SU-DHL-6 (cell line): Measurements from ENCODE around the gene MYZAP.

ENCODE experiments used
- H2AFZ ChIP-seq: fragments of 200-600 bp; sonication (generic); 2 replicates; pipeline ENCODE4 v1.6.1; 2014; ENCODE audit warnings: low read depth, mild to moderate bottlenecking, moderate library complexity, mixed read lengths, antibody characterized with exemption, low read length; ENCODE audit not compliant: severe bottlenecking
- H3F3A ChIP-seq: fragments of 200-600 bp; shearing (Covaris generic); 2 replicates; pipeline ENCODE4 v1.6.0; 2016; ENCODE audit warnings: antibody characterized with exemption, mild to moderate bottlenecking; ENCODE audit not compliant: insufficient read depth
- H3K27ac ChIP-seq: fragments of 200-600 bp; sonication (generic); 2 replicates; pipeline ENCODE4 v1.5.1; 2016; ENCODE audit warnings: low read depth, mild to moderate bottlenecking, low read length, moderate library complexity, mixed read lengths
- H3K27me3 ChIP-seq: fragments of 200-600 bp; sonication (generic), shearing (Covaris generic); 2 replicates; pipeline ENCODE4 v1.6.0; 2014; ENCODE audit warnings: mild to moderate bottlenecking, low read length
- H3K36me3 ChIP-seq: fragments of 200-600 bp; sonication (generic); 2 replicates; pipeline ENCODE4 v1.6.1; 2014; ENCODE audit warnings: mild to moderate bottlenecking, low read length, mixed read lengths
- H3K4me2 ChIP-seq: fragments of 300-600, 200-600 bp; shearing (Covaris generic), sonication (generic); 2 replicates; pipeline ENCODE4 v1.6.0; 2014; ENCODE audit warnings: low read length, low read depth, mild to moderate bottlenecking; ENCODE audit not compliant: poor library complexity, severe bottlenecking
- H3K4me3 ChIP-seq: fragments of 200-600 bp; sonication (generic); 2 replicates; pipeline ENCODE4 v1.5.1; 2014; ENCODE audit warnings: antibody characterized with exemption, low read length, mild to moderate bottlenecking, mixed read lengths; ENCODE audit not compliant: insufficient read depth, poor library complexity, severe bottlenecking
- H3K79me2 ChIP-seq: fragments of 200-600 bp; sonication (generic); 2 replicates; pipeline ENCODE4 v1.6.1; 2014; ENCODE audit warnings: mild to moderate bottlenecking, low read length, moderate library complexity; ENCODE audit not compliant: insufficient read depth
- H3K9ac ChIP-seq: fragments of 200-600 bp; sonication (generic); 2 replicates; pipeline ENCODE4 v1.7.0; 2014; ENCODE audit warnings: mild to moderate bottlenecking, low read length
- H3K9me2 ChIP-seq: fragments of 200-600 bp; sonication (generic); replicated peaks from 2 replicates; pipeline ENCODE4 v1.6.1; 2014; ENCODE audit warnings: low read length; ENCODE audit not compliant: insufficient read depth
- H3K9me3 ChIP-seq: fragments of 200-600 bp; sonication (generic); 2 replicates; pipeline ENCODE4 v1.6.1; 2014; ENCODE audit warnings: low read length, mixed read lengths; ENCODE audit not compliant: insufficient read depth
- H4K20me1 ChIP-seq: fragments of 200-600 bp; sonication (generic); 2 replicates; pipeline ENCODE4 v1.6.1; 2014; ENCODE audit warnings: low read depth, mild to moderate bottlenecking, antibody characterized with exemption, low read length, moderate library complexity, mixed read lengths
- CTCF ChIP-seq: fragments of 200-600 bp; sonication (generic); IDR thresholded peaks from one replicate; pipeline ENCODE4 v1.5.1; 2017; ENCODE audit warnings: antibody characterized with exemption, mild to moderate bottlenecking, low read length, moderate library complexity; ENCODE audit not compliant: insufficient read depth, poor library complexity, severe bottlenecking
- EZH2phosphoT487 ChIP-seq: fragments of 200-600 bp; sonication (generic), shearing (Covaris generic); conservative IDR thresholded peaks from 2 replicates; pipeline ENCODE4 v1.6.1; 2018; ENCODE audit warnings: mild to moderate bottlenecking, antibody characterized with exemption, low read length, moderate library complexity, mixed read lengths

MYZAP gene

DNA sequence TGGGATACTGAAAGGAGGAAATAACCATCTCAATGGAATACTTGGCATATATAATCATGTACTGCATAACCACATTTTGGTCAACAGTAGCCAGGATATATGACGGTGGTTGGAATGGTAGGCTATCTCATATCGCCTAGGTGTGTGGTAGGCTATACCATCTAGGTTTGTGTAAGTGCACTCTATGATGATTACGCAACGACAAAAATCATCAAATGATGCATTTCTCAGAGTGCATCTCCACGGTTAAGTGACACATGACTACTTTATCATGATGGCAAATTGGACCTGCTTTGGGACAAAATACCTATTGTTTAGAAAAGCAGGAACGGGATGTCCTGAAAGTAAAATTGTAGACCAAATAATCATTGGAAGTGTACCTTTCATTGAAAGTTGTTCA lies 2.8 kb downstream of the MYZAP start:
- no peaks in the 10 kb centered on the region for H3K27me3 ChIP-seq
- no peak overlapping the region for H3K4me2 ChIP-seq

GRCh38 chr15:57595011-57595866 lies 3.5 kb downstream of the MYZAP start:
- H3K27ac ChIP-seq, result no peak overlapping the region

More for the DNA sequence above, 2.8 kb downstream of the MYZAP start:
- no peaks in the 10 kb centered on the region for H3K36me3 ChIP-seq
- H3K4me3 ChIP-seq, result no peak overlapping the region
- H3K9me2 ChIP-seq, result no peaks in the 10 kb centered on the region
- H2AFZ ChIP-seq, result no peak overlapping the region
- no peaks in the 10 kb centered on the region for H3K9me3 ChIP-seq
- no peak overlapping the region for H3K9ac ChIP-seq
- H4K20me1 ChIP-seq, result no peaks in the 10 kb centered on the region
- no peak overlapping the region for H3K27ac ChIP-seq
- no peaks in the 10 kb centered on the region for H3F3A ChIP-seq
- TF ChIP-seq CTCF (no peak), EZH2phosphoT487 (no peak)
- H3K79me2 ChIP-seq, result no peaks in the 10 kb centered on the region

GRCh38 chr15:57596301-57596855 lies 4.7 kb downstream of the MYZAP start:
- H3K9ac ChIP-seq, result no peak overlapping the region
- no peak for TF ChIP-seq CTCF

More at GRCh38 chr15:57595011-57595866, 3.5 kb downstream of the MYZAP start:
- no peak overlapping the region for H3K4me3 ChIP-seq
- no peak overlapping the region for H3K9ac ChIP-seq
- no peak overlapping the region for H2AFZ ChIP-seq
- no peaks in the 10 kb centered on the region for H4K20me1 ChIP-seq
- H3K9me3 ChIP-seq, result no peaks in the 10 kb centered on the region
- H3K9me2 ChIP-seq, result no peaks in the 10 kb centered on the region
- H3K36me3 ChIP-seq, result no peaks in the 10 kb centered on the region
- no peaks in the 10 kb centered on the region for H3K79me2 ChIP-seq
- no peak overlapping the region for H3K4me2 ChIP-seq
- H3F3A ChIP-seq, result no peaks in the 10 kb centered on the region
- no peaks in the 10 kb centered on the region for H3K27me3 ChIP-seq
- TF ChIP-seq CTCF, result no peak
- TF ChIP-seq EZH2phosphoT487, result no peak

More at GRCh38 chr15:57596301-57596855, 4.7 kb downstream of the MYZAP start:
- Histone ChIP-seq H3K4me2 (no peak overlapping the region), H3K9me3 (no peaks in the 10 kb centered on the region), H3K9me2 (no peaks in the 10 kb centered on the region), H3K27me3 (no peaks in the 10 kb centered on the region), H2AFZ (no peak overlapping the region), H3F3A (no peaks in the 10 kb centered on the region), H3K27ac (no peak overlapping the region), H4K20me1 (no peaks in the 10 kb centered on the region), H3K79me2 (no peaks in the 10 kb centered on the region), H3K36me3 (no peaks in the 10 kb centered on the region), H3K4me3 (no peak overlapping the region)
